ENCODE results near the gene APP.

- TF ChIP-seq, protein P1, sequence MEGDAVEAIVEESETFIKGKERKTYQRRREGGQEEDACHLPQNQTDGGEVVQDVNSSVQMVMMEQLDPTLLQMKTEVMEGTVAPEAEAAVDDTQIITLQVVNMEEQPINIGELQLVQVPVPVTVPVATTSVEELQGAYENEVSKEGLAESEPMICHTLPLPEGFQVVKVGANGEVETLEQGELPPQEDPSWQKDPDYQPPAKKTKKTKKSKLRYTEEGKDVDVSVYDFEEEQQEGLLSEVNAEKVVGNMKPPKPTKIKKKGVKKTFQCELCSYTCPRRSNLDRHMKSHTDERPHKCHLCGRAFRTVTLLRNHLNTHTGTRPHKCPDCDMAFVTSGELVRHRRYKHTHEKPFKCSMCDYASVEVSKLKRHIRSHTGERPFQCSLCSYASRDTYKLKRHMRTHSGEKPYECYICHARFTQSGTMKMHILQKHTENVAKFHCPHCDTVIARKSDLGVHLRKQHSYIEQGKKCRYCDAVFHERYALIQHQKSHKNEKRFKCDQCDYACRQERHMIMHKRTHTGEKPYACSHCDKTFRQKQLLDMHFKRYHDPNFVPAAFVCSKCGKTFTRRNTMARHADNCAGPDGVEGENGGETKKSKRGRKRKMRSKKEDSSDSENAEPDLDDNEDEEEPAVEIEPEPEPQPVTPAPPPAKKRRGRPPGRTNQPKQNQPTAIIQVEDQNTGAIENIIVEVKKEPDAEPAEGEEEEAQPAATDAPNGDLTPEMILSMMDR (IDR thresholded peaks at IDR 0.05): no peak
- no peak for TF ChIP-seq POLR2AphosphoS5 (IDR thresholded peaks at IDR 0.05)
- no peak for TF ChIP-seq POLR2A (IDR thresholded peaks at IDR 0.05)
Observed at GRCh38 chr21:25884311-25884710, 286.3 kb downstream of the APP start.
